ENCODE measurements around the gene RAB35. TPM values are rescaled to one million over a fixed set of nuclear protein-coding genes. Genes with fewer than 3 reads are reported as not detected.

RAB35 gene
- total and polyA plus RNA-seq, 9 donors = 21.3 to 34.9 (median 30.9) TPM

- no peak for DNase-seq
- Histone ChIP-seq H3K36me3 (ENCODE audit: control insufficient read depth, insufficient read depth, low read length) (no peaks in the 10 kb centered on the region), H3K27ac (ENCODE audit: low read length) (no peak overlapping the region), H3K27me3 (ENCODE audit: control insufficient read depth, insufficient read depth, low read length) (no peaks in the 10 kb centered on the region), H3K4me3 (ENCODE audit: low read length) (no peak overlapping the region), H3K4me1 (ENCODE audit: control insufficient read depth, insufficient read depth, low read length) (no peaks in the 10 kb centered on the region), H3K9me3 (replicated peaks; ENCODE audit: control insufficient read depth, low read depth, low read length) (no peaks in the 10 kb centered on the region)
- WGBS (ENCODE audit: insufficient coverage) = 84% methylated on average over 4 of the region's 6 CpGs
These were observed 39.9 kb downstream of the RAB35 start for GRCh38 chr12:120076651-120077050.

- 100% methylated on average over 1 of the region's 7 CpGs for WGBS (ENCODE audit: insufficient coverage)
- Histone ChIP-seq H3K27me3 (ENCODE audit: control insufficient read depth, insufficient read depth, low read length) (no peaks in the 10 kb centered on the region), H3K4me1 (ENCODE audit: control insufficient read depth, insufficient read depth, low read length) (no peaks in the 10 kb centered on the region), H3K27ac (ENCODE audit: low read length) (no peak overlapping the region), H3K9me3 (replicated peaks; ENCODE audit: control insufficient read depth, low read depth, low read length) (no peaks in the 10 kb centered on the region), H3K4me3 (ENCODE audit: low read length) (no peak overlapping the region), H3K36me3 (ENCODE audit: control insufficient read depth, insufficient read depth, low read length) (no peaks in the 10 kb centered on the region)
- DNase-seq = no peak
These were observed 41.4 kb downstream of the RAB35 start for GRCh38 chr12:120075034-120075616.

GRCh38 chr12:120072472-120073249, 43.9 kb downstream of the RAB35 start:
- Histone ChIP-seq H3K4me1 (ENCODE audit: control insufficient read depth, insufficient read depth, low read length) (no peaks in the 10 kb centered on the region), H3K36me3 (ENCODE audit: control insufficient read depth, insufficient read depth, low read length) (no peaks in the 10 kb centered on the region), H3K27ac (ENCODE audit: low read length) (no peak overlapping the region), H3K9me3 (replicated peaks; ENCODE audit: control insufficient read depth, low read depth, low read length) (no peaks in the 10 kb centered on the region), H3K27me3 (ENCODE audit: control insufficient read depth, insufficient read depth, low read length) (no peaks in the 10 kb centered on the region), H3K4me3 (ENCODE audit: low read length) (no peak overlapping the region)
- 85% methylated on average over 14 of the region's 18 CpGs for WGBS (ENCODE audit: insufficient coverage)
- no peak for DNase-seq

GRCh38 chr12:120071493-120072020, 45.0 kb downstream of the RAB35 start:
- no peaks in the 10 kb centered on the region for H3K36me3 ChIP-seq (ENCODE audit: control insufficient read depth, insufficient read depth, low read length)
- no peak for DNase-seq
- WGBS (ENCODE audit: insufficient coverage) = 88% methylated on average over 6 of the region's 6 CpGs
- H3K27ac ChIP-seq (ENCODE audit: low read length) = no peak overlapping the region
- H3K4me3 ChIP-seq (ENCODE audit: low read length) = no peak overlapping the region
- H3K9me3 ChIP-seq (replicated peaks; ENCODE audit: control insufficient read depth, low read depth, low read length) = no peaks in the 10 kb centered on the region
- no peaks in the 10 kb centered on the region for H3K27me3 ChIP-seq (ENCODE audit: control insufficient read depth, insufficient read depth, low read length)
- H3K4me1 ChIP-seq (ENCODE audit: control insufficient read depth, insufficient read depth, low read length) = no peaks in the 10 kb centered on the region

GRCh38 chr12:120069278-120069677, 47.3 kb downstream of the RAB35 start:
- DNase-seq = no peak
- WGBS (ENCODE audit: insufficient coverage) = 33% methylated on average over 1 of the region's 5 CpGs
- no peak overlapping the region for H3K4me3 ChIP-seq (ENCODE audit: low read length)

GRCh38 chr12:120067901-120068300, 48.7 kb downstream of the RAB35 start:
- 67% methylated on average over 3 of the region's 3 CpGs for WGBS (ENCODE audit: insufficient coverage)
- H3K4me1 ChIP-seq (ENCODE audit: control insufficient read depth, insufficient read depth, low read length) = peaks cover 4% of the 10 kb centered on the region
- DNase-seq = no peak
- peaks cover 9% of the 10 kb centered on the region for H3K27me3 ChIP-seq (ENCODE audit: control insufficient read depth, insufficient read depth, low read length)
- no peaks in the 10 kb centered on the region for H3K9me3 ChIP-seq (replicated peaks; ENCODE audit: control insufficient read depth, low read depth, low read length)
- no peak overlapping the region for H3K4me3 ChIP-seq (ENCODE audit: low read length)
- H3K27ac ChIP-seq (ENCODE audit: low read length) = no peak overlapping the region
- no peaks in the 10 kb centered on the region for H3K36me3 ChIP-seq (ENCODE audit: control insufficient read depth, insufficient read depth, low read length)

More at GRCh38 chr12:120069278-120069677, 47.3 kb downstream of the RAB35 start:
- Histone ChIP-seq H3K27ac (ENCODE audit: low read length) (no peak overlapping the region), H3K36me3 (ENCODE audit: control insufficient read depth, insufficient read depth, low read length) (no peaks in the 10 kb centered on the region), H3K9me3 (replicated peaks; ENCODE audit: control insufficient read depth, low read depth, low read length) (no peaks in the 10 kb centered on the region), H3K27me3 (ENCODE audit: control insufficient read depth, insufficient read depth, low read length) (peaks cover 4% of the 10 kb centered on the region), H3K4me1 (ENCODE audit: control insufficient read depth, insufficient read depth, low read length) (peaks cover 4% of the 10 kb centered on the region)

- no peak overlapping the region for H3K4me3 ChIP-seq (ENCODE audit: low read length)
- no peaks in the 10 kb centered on the region for H3K9me3 ChIP-seq (replicated peaks; ENCODE audit: control insufficient read depth, low read depth, low read length)
- no peaks in the 10 kb centered on the region for H3K36me3 ChIP-seq (ENCODE audit: control insufficient read depth, insufficient read depth, low read length)
- H3K27me3 ChIP-seq (ENCODE audit: control insufficient read depth, insufficient read depth, low read length) = peaks cover 9% of the 10 kb centered on the region
- DNase-seq = no peak
- WGBS (ENCODE audit: insufficient coverage) = 60% methylated on average over 1 of the region's 3 CpGs
- H3K4me1 ChIP-seq (ENCODE audit: control insufficient read depth, insufficient read depth, low read length) = peaks cover 4% of the 10 kb centered on the region
- no peak overlapping the region for H3K27ac ChIP-seq (ENCODE audit: low read length)
These were observed 49.3 kb downstream of the RAB35 start for GRCh38 chr12:120067084-120067869.

GRCh38 chr12:120066341-120066740, 50.2 kb downstream of the RAB35 start:
- H3K36me3 ChIP-seq (ENCODE audit: control insufficient read depth, insufficient read depth, low read length) = no peaks in the 10 kb centered on the region
- H3K4me1 ChIP-seq (ENCODE audit: control insufficient read depth, insufficient read depth, low read length) = peaks cover 4% of the 10 kb centered on the region
- 71% methylated on average over 2 of the region's 2 CpGs for WGBS (ENCODE audit: insufficient coverage)
- no peak overlapping the region for H3K27ac ChIP-seq (ENCODE audit: low read length)
- H3K9me3 ChIP-seq (replicated peaks; ENCODE audit: control insufficient read depth, low read depth, low read length) = no peaks in the 10 kb centered on the region
- no peak overlapping the region for H3K4me3 ChIP-seq (ENCODE audit: low read length)
- DNase-seq = no peak
- peaks cover 9% of the 10 kb centered on the region for H3K27me3 ChIP-seq (ENCODE audit: control insufficient read depth, insufficient read depth, low read length)

GRCh38 chr12:120065472-120065871, 51.1 kb downstream of the RAB35 start:
- Histone ChIP-seq H3K4me1 (ENCODE audit: control insufficient read depth, insufficient read depth, low read length) (peaks cover 4% of the 10 kb centered on the region), H3K36me3 (ENCODE audit: control insufficient read depth, insufficient read depth, low read length) (no peaks in the 10 kb centered on the region), H3K27ac (ENCODE audit: low read length) (no peak overlapping the region), H3K4me3 (ENCODE audit: low read length) (no peak overlapping the region), H3K27me3 (ENCODE audit: control insufficient read depth, insufficient read depth, low read length) (peaks cover 9% of the 10 kb centered on the region), H3K9me3 (replicated peaks; ENCODE audit: control insufficient read depth, low read depth, low read length) (no peaks in the 10 kb centered on the region)
- DNase-seq = no peak
- 100% methylated on average over 1 of the region's 1 CpG for WGBS (ENCODE audit: insufficient coverage)
